ENCODE results near the gene GYG2.
"Not testable (repeated sequence)": the region's sequence is repeated elsewhere in the genome, so short reads cannot be mapped to it uniquely, and the experiment has no call there.

The GYG2 gene

GRCh38 chrX:2828344-2828958 lies at the start of gene GYG2:
GYG2 (plus strand) TSS chrX:2828930; CDS start chrX:2830189, 1,259 bp downstream.
- TF ChIP-seq CTCF (IDR thresholded peaks at IDR 0.05; ENCODE audit: insufficient read depth, low read depth, low read length, missing control alignments), result no peak
- no peak within 1 kb of the TSS for H3K4me3 ChIP-seq (ENCODE audit: low read depth, low read length)
- no peak for DNase-seq (ENCODE audit: low read depth)

- not testable (repeated sequence) for H3K4me3 ChIP-seq (ENCODE audit: low read depth, low read length); DNase-seq (ENCODE audit: low read depth)
These were observed 48.1 kb upstream of the GYG2 start for GRCh38 chrX:2780472-2781225.

- no peak overlapping the region for H3K4me3 ChIP-seq (ENCODE audit: low read depth, low read length)
- TF ChIP-seq CTCF (IDR thresholded peaks at IDR 0.05; ENCODE audit: insufficient read depth, low read depth, low read length, missing control alignments), result no peak
- no peak for DNase-seq (ENCODE audit: low read depth)
These were observed 47.5 kb upstream of the GYG2 start for GRCh38 chrX:2781226-2781571.

- no peak for TF ChIP-seq CTCF (IDR thresholded peaks at IDR 0.05; ENCODE audit: insufficient read depth, low read depth, low read length, missing control alignments)
- peak; percentile 23 for DNase-seq (ENCODE audit: low read depth)
- no peak overlapping the region for H3K4me3 ChIP-seq (ENCODE audit: low read depth, low read length)
These were observed 47.0 kb upstream of the GYG2 start for GRCh38 chrX:2781698-2782097.

GRCh38 chrX:2782171-2782570 lies 46.6 kb upstream of the GYG2 start:
- no peak for DNase-seq (ENCODE audit: low read depth)
- TF ChIP-seq CTCF (IDR thresholded peaks at IDR 0.05; ENCODE audit: insufficient read depth, low read depth, low read length, missing control alignments), result no peak
- H3K4me3 ChIP-seq (ENCODE audit: low read depth, low read length), result no peak overlapping the region

- no peak for TF ChIP-seq CTCF (IDR thresholded peaks at IDR 0.05; ENCODE audit: insufficient read depth, low read depth, low read length, missing control alignments)
- no peak for DNase-seq (ENCODE audit: low read depth)
- no peak overlapping the region for H3K4me3 ChIP-seq (ENCODE audit: low read depth, low read length)
These were observed 46.0 kb upstream of the GYG2 start for GRCh38 chrX:2782778-2783177.

- no peak overlapping the region for H3K4me3 ChIP-seq (ENCODE audit: low read depth, low read length)
- DNase-seq (ENCODE audit: low read depth), result no peak
- TF ChIP-seq CTCF (IDR thresholded peaks at IDR 0.05; ENCODE audit: insufficient read depth, low read depth, low read length, missing control alignments), result no peak
These were observed 44.7 kb upstream of the GYG2 start for GRCh38 chrX:2784026-2784425.

Data from GM12865 (cell line).